ENCODE data around the gene NPHS2.

DNA sequence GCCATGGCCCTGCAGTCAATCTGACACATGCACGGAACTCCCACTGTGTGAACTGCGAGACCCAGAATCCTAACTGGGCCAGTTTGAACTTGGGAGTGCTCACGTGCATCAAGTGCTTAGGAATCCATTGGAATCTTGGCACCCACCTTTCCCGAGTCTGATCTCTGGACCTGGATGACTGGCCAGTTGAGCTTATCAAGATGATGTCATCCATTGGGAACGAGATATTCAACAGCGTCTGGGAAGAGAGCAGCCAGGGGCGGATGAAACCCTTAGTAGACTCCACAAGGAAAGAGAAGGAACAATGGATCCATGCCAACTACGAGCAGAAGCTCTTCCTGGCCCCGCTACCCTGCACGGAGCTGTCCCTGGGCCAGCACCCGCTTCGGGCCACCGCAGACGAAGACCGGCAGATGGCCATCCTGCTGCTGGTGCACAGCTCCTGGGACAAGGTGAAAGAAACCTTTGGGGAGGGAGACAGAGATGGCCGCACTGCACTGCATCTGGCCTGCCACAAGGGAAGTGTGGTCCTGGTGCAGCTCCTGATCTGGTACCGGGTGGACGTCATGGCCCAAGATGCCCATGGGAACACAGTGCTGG lies 12.8 kb upstream of the NPHS2 start:
- TF ChIP-seq, protein P1, sequence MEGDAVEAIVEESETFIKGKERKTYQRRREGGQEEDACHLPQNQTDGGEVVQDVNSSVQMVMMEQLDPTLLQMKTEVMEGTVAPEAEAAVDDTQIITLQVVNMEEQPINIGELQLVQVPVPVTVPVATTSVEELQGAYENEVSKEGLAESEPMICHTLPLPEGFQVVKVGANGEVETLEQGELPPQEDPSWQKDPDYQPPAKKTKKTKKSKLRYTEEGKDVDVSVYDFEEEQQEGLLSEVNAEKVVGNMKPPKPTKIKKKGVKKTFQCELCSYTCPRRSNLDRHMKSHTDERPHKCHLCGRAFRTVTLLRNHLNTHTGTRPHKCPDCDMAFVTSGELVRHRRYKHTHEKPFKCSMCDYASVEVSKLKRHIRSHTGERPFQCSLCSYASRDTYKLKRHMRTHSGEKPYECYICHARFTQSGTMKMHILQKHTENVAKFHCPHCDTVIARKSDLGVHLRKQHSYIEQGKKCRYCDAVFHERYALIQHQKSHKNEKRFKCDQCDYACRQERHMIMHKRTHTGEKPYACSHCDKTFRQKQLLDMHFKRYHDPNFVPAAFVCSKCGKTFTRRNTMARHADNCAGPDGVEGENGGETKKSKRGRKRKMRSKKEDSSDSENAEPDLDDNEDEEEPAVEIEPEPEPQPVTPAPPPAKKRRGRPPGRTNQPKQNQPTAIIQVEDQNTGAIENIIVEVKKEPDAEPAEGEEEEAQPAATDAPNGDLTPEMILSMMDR (conservative IDR thresholded peaks at IDR 0.05) = no peak
- TF ChIP-seq EZH2 (IDR thresholded peaks at IDR 0.05; ENCODE audit: low read depth) = no peak
